Activated naive CD8-positive, alpha-beta T cell treated with anti-CD3 and anti-CD28 coated beads, Interleukin-2, amount 10 ng/mL, durations not matched to agents 7 days and 5 days (primary cell): ENCODE data around the gene MPPED2. TPM values are rescaled to one million over a fixed set of nuclear protein-coding genes. Genes with fewer than 3 reads are reported as not detected.

Experiments
- ATAC-seq: fragments of 150-1000 bp; cut with Tn5 transposase; one replicate; pipeline ENCODE4 v1.10.0; 2021; ENCODE audit warnings: low read depth, moderate library complexity
- POLR2A ChIA-PET: fragments of 350-600 bp; sonication (Branson Sonifier 250); formaldehyde crosslinking; loops from one replicate; lab custom pipeline; 2021; ENCODE audit warnings: antibody characterized with exemption; lab: Charles Lee
- DNase-seq: peaks from one replicate; pipeline ENCODE4 v3.0.0; 2021
- H3K27ac Mint-ChIP-seq: one replicate; pipeline ENCODE4 v1.8.0; 2022; ENCODE audit warnings: mild to moderate bottlenecking, mixed read lengths
- H3K27me3 Mint-ChIP-seq: one replicate; pipeline ENCODE4 v1.8.0; 2022; ENCODE audit warnings: mild to moderate bottlenecking, moderate library complexity, mixed read lengths
- H3K36me3 Mint-ChIP-seq: one replicate; pipeline ENCODE4 v1.8.0; 2021; ENCODE audit warnings: mild to moderate bottlenecking, mixed read lengths
- H3K4me1 Mint-ChIP-seq: one replicate; pipeline ENCODE4 v1.8.0; 2021; ENCODE audit warnings: mixed read lengths
- H3K4me3 Mint-ChIP-seq: one replicate; pipeline ENCODE4 v1.8.0; 2022; ENCODE audit warnings: mild to moderate bottlenecking, moderate library complexity, mixed read lengths
- H3K9me3 Mint-ChIP-seq: one replicate; pipeline ENCODE4 v1.8.0; 2021; ENCODE audit warnings: mixed read lengths
- total RNA-seq, 2 experiments: library from RNA; stranded (reverse); gene quantifications; one replicate each; pipeline ENCODE4 v1.2.3, GENCODE V29; 2021

MPPED2 gene
- total RNA-seq, 2 experiments from 2014 or later: not detected

DNA sequence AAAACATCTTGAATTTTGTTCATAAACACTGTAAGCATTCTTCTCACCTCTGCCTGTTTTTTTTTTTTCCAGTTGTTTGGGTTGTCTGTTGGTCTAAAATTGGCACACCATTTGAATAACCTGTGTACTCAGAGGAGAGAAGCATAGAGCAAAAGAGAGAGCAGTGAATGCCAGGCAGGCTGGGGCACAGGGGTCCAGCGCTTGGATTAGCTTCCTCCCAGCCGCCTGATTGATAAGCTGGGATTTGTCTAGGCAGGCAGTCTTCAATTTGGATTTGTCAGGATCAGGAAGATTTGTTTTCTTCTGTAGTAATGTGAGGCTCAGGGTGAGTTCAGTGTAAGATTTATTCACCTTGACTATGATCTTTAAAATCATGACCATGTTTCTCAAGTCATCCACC, 204.3 kb downstream of the MPPED2 start:
- no peaks in the 10 kb centered on the region for H3K4me1 Mint-ChIP-seq
- H3K27ac Mint-ChIP-seq: no peak overlapping the region
- no peak for DNase-seq
- H3K9me3 Mint-ChIP-seq: peaks cover 2% of the 10 kb centered on the region
- H3K4me3 Mint-ChIP-seq: no peak overlapping the region
- POLR2A ChIA-PET: no interaction called here
- no peak for ATAC-seq
- peaks cover 4% of the 10 kb centered on the region for H3K27me3 Mint-ChIP-seq
- no peaks in the 10 kb centered on the region for H3K36me3 Mint-ChIP-seq

DNA sequence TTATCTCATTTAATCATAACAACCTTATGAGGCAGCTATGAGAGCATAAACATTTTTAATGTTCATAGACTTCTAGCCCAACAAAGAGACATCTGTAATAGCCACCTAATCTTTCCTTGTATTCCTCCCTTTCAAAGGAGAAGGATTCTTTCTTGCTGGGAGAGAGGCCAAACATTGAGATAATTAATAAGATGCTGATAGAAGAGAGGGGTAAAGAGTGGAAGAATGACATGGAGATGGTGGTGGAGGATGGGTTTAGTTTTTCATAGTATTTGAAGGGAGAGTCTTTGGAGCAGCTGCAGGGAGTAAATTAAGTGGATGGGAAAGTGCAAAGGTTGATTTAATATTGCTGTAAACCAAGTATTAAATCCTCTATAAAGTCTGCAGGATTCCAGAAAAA, 205.3 kb downstream of the MPPED2 start:
- H3K27ac Mint-ChIP-seq: no peak overlapping the region
- no peak for DNase-seq
- ATAC-seq: no peak
- H3K27me3 Mint-ChIP-seq: peaks cover 5% of the 10 kb centered on the region
- H3K36me3 Mint-ChIP-seq: no peaks in the 10 kb centered on the region
- no peak overlapping the region for H3K4me3 Mint-ChIP-seq
- H3K4me1 Mint-ChIP-seq: no peaks in the 10 kb centered on the region
- POLR2A ChIA-PET: no interaction called here
- H3K9me3 Mint-ChIP-seq: no peaks in the 10 kb centered on the region

DNA sequence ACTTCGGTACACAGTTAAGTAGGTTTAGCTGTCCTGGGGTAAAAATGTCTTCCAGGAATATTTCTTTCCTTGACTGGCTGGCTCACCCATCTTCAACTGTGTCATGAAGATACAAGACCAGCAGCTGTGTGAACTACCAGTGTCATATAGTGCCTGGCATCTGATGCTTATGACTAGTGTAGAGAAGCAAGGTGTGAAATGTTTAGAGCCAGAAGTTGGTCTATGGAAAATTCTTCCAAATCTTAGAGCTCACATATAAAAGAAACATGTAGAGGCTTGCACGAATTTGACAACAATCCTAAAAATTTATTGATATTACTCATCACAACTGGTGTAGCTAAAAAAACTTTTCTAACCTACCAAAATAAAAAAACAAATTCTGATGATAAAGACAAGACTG, 208.8 kb downstream of the MPPED2 start:
- DNase-seq (no peak), ATAC-seq (no peak)
- POLR2A ChIA-PET: no interaction called here
- Mint-ChIP-seq H3K36me3 (no peaks in the 10 kb centered on the region), H3K27ac (no peak overlapping the region), H3K27me3 (peaks cover 7% of the 10 kb centered on the region), H3K9me3 (no peaks in the 10 kb centered on the region), H3K4me3 (no peak overlapping the region), H3K4me1 (no peaks in the 10 kb centered on the region)

DNA sequence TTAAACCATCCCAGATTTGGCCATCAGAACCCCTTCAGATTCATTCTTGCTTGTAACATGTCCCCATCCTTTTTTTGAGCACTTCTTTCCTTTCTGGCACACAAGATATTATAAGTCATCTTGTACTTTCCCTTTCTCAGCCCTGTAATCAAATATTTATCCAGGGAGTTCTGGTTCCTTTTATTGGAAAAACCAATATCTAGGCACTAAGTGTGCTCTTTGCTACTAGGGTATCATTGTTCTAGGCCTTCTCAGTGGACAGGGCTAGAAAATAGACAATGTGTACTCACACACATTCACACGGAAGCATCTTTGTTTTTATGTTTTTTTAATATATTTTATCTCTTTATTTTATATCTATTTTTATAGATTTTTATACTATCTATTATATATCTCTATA, 216.0 kb downstream of the MPPED2 start:
- H3K27me3 Mint-ChIP-seq: no peaks in the 10 kb centered on the region
- H3K4me1 Mint-ChIP-seq: no peaks in the 10 kb centered on the region
- H3K9me3 Mint-ChIP-seq: no peaks in the 10 kb centered on the region
- ATAC-seq (no peak), DNase-seq (no peak)
- H3K36me3 Mint-ChIP-seq: no peaks in the 10 kb centered on the region
- POLR2A ChIA-PET: interaction anchor here (0.6 kb wide), 1 partner anchor 22 kb away, joined by 3 read pairs; no protein-coding TSS in a partner anchor
- no peak overlapping the region for H3K4me3 Mint-ChIP-seq
- H3K27ac Mint-ChIP-seq: no peak overlapping the region

DNA sequence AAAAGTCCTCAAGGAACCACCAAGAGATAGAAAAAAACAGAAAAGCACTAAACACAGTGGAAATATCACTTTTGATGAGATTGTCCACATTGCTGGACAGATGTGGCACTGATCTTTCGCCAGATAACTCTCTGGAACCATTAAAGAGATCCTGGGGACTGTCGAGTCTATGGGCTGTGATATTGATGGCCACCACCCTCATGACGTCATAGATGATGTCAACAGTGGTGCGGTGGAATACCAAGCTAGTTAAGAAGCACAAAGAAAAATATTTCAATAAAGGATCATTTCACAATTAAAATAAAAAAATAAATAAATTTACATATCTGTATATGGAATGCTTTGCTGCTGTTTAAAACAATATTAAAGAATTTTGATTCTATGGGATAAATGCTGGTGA, 217.8 kb downstream of the MPPED2 start:
- ATAC-seq (no peak), DNase-seq (no peak)
- POLR2A ChIA-PET: no interaction called here
- no peaks in the 10 kb centered on the region for H3K9me3 Mint-ChIP-seq
- H3K36me3 Mint-ChIP-seq: no peaks in the 10 kb centered on the region
- no peak overlapping the region for H3K27ac Mint-ChIP-seq
- no peaks in the 10 kb centered on the region for H3K4me1 Mint-ChIP-seq
- no peaks in the 10 kb centered on the region for H3K27me3 Mint-ChIP-seq
- no peak overlapping the region for H3K4me3 Mint-ChIP-seq

DNA sequence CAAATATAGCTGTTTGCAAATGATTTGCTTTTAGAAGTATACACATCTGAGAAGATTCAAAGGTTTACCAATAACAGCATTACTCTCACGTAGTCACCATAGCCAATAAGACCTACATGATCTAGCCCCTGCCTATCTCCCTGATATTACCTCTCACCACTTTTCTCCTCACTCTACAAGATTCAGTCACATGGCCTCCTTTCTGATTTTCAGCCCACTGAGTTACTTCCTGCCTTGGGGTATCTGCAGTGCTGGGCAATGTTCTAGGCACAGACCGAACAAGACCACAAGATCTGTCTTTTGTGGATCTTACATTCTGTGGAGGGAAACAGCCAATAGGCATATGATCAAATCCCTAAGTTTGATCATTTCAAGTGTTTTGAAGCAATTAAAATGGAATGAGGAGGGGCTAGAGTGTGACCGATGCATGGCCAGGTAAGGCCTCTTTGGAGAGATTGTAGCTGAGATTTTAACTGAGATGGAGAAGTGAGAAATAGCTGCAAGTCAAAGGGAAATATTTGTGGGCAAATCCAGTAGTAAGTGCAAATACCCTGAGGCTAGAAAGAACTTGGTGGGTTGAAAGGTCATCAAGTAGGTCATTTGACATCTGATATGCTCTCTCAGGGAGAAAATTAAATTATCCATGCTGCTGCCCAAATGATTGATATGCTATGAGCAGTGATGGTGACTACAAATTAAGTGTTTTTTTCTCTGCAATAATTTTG, 220.2 kb downstream of the MPPED2 start:
- Mint-ChIP-seq H3K36me3 (no peaks in the 10 kb centered on the region), H3K4me3 (no peak overlapping the region), H3K27me3 (peaks cover 3% of the 10 kb centered on the region), H3K9me3 (no peaks in the 10 kb centered on the region), H3K27ac (no peak overlapping the region), H3K4me1 (no peaks in the 10 kb centered on the region)
- POLR2A ChIA-PET: no interaction called here
- no peak for DNase-seq
- no peak for ATAC-seq

DNA sequence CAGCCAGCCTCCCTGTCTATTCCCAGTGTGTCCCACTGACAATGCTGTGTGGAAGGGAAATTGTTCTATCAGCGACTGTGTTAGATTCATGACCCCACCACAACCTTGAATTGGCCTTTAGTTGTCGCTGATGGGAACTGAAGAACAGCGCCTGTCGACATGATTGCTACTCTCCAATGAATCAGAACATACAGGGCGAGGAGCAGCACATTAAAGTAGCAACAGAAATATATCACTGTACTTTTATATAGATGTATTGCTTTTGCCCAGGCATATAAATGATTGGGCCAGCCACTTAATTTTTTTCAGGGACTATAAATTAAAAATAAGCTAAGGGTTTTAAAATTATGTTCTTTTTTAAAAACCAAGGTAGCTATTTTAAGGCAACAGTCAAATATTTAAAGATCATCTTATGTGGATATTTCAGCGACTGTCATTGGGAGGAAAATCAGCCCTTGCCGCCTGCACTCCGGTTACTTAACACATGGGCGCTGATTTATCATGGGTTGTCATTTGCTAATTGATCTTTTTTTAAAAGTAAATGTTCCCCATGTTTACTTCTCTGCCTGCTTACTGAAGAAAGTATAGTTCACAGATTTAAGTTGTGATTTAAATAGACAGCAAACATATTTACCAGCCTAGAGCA, 221.2 kb downstream of the MPPED2 start:
- POLR2A ChIA-PET: no interaction called here
- no peaks in the 10 kb centered on the region for H3K36me3 Mint-ChIP-seq
- no peaks in the 10 kb centered on the region for H3K9me3 Mint-ChIP-seq
- ATAC-seq (no peak), DNase-seq (no peak)
- no peak overlapping the region for H3K27ac Mint-ChIP-seq
- H3K4me1 Mint-ChIP-seq: no peaks in the 10 kb centered on the region
- H3K4me3 Mint-ChIP-seq: no peak overlapping the region
- peaks cover 3% of the 10 kb centered on the region for H3K27me3 Mint-ChIP-seq

DNA sequence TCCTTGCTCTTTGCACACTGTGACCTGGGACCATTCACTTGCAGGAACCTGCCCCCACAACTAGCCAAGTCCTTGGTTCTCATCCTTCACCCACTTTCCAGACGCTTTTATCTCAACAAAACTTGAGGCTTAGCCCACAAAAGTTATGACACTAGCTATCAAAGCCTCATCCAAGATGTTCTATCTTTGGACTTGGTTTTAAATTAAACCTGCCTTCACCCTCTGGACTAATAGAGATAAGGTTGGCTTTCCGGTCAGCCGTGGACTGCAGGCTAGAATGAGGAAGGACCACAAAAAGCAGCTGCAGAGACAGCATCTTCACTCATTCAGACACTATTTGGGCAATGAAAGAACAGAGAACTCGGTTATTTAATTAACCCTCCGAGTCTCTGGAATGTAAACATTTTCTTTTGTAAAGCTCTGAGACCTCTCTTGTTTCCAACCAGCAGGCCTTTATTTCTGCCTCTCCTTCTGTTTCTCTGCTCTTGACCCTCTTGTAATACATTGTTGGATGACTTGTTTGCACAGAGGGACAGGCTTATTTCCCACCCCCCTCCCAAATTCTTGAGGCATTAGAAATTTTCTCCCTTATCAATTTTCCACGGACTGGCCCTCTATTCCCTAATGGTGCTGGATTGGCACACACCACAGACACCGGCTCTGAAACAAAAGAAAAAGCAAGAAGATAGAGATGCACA, 221.9 kb downstream of the MPPED2 start:
- no peak for ATAC-seq
- peaks cover 3% of the 10 kb centered on the region for H3K27me3 Mint-ChIP-seq
- POLR2A ChIA-PET: no interaction called here

DNA sequence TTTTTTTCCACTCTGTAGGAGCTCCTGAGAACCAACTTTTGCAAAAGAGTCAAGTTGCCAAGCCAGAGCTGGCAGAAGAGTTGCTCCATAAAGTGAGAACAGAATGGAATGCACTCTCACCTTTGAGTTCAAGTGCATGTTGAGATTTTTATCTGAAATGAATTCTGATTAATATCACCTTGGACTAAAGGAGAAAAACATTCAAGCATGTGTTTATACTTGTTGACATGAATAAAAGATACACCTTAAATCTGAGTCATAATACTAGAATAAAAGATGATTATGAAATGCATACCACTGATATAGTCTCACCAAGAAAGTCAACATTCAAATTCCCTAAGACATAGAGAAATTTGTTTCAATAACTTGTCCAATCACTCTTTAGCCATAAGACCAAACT, 225.4 kb downstream of the MPPED2 start:
- Mint-ChIP-seq H3K4me3 (no peak overlapping the region), H3K4me1 (no peaks in the 10 kb centered on the region), H3K9me3 (peaks cover 1% of the 10 kb centered on the region), H3K27me3 (peaks cover 17% of the 10 kb centered on the region), H3K27ac (no peak overlapping the region), H3K36me3 (no peaks in the 10 kb centered on the region)
- POLR2A ChIA-PET: no interaction called here
- ATAC-seq (no peak), DNase-seq (no peak)

More for the DNA sequence above, 221.9 kb downstream of the MPPED2 start:
- H3K4me3 Mint-ChIP-seq: no peak overlapping the region
- no peaks in the 10 kb centered on the region for H3K4me1 Mint-ChIP-seq
- H3K9me3 Mint-ChIP-seq: no peaks in the 10 kb centered on the region
- no peak overlapping the region for H3K27ac Mint-ChIP-seq
- DNase-seq: no peak
- no peaks in the 10 kb centered on the region for H3K36me3 Mint-ChIP-seq
